ENCODE data around the gene MFSD6. TPM values are rescaled to one million over a fixed set of nuclear protein-coding genes. Genes with fewer than 3 reads are reported as not detected.
"Not testable (repeated sequence)": the region's sequence is repeated elsewhere in the genome, so short reads cannot be mapped to it uniquely, and the experiment has no call there.

The MFSD6 gene
- 19.7 TPM for total RNA-seq
- long read RNA-seq, full-length matches to known transcripts, result 4 of 14 reads
- long read RNA-seq, partial matches to known transcripts, result 2 of 14 reads
- long read RNA-seq, other reads (novel, unspliced or antisense), result 8 of 14 reads

- intact Hi-C loops (cut with DNase I), result loop anchor here (5.0 kb wide), 2 partner anchors 59 to 99 kb away; no protein-coding TSS in a partner anchor
- peak; percentile 85 for ATAC-seq
- peak; percentile 80 for DNase-seq (ENCODE audit: missing footprints)
These were observed at the start of gene MFSD6 for GRCh38 chr2:190407662-190408537. MFSD6 (plus strand) TSS chr2:190408355; CDS start chr2:190436030, 27,675 bp downstream.

- ATAC-seq; DNase-seq (ENCODE audit: missing footprints); intact Hi-C loops (cut with DNase I): not testable (repeated sequence)
These were observed 49.3 kb upstream of the MFSD6 start for GRCh38 chr2:190358655-190359448.

- ATAC-seq (no peak), DNase-seq (ENCODE audit: missing footprints) (no peak)
- intact Hi-C loops (cut with DNase I), result no loop called here
These were observed 47.6 kb upstream of the MFSD6 start for GRCh38 chr2:190360561-190360960.

- DNase-seq (ENCODE audit: missing footprints) (no peak), ATAC-seq (no peak)
These were observed 47.2 kb upstream of the MFSD6 start for GRCh38 chr2:190360965-190361364.

GRCh38 chr2:190361572-190361971 is 46.6 kb upstream of the MFSD6 start:
- DNase-seq (ENCODE audit: missing footprints) (no peak), ATAC-seq (no peak)
- intact Hi-C loops (cut with DNase I), result no loop called here

More at GRCh38 chr2:190360965-190361364, 47.2 kb upstream of the MFSD6 start:
- intact Hi-C loops (cut with DNase I), result no loop called here

- no peak for ATAC-seq
- no peak for DNase-seq (ENCODE audit: missing footprints)
- intact Hi-C loops (cut with DNase I), result no loop called here
These were observed 45.3 kb upstream of the MFSD6 start for GRCh38 chr2:190362894-190363293.

- no peak for DNase-seq (ENCODE audit: missing footprints)
- intact Hi-C loops (cut with DNase I), result no loop called here
- no peak for ATAC-seq
These were observed 42.5 kb upstream of the MFSD6 start for GRCh38 chr2:190365499-190366204.

- ATAC-seq (no peak), DNase-seq (ENCODE audit: missing footprints) (no peak)
- intact Hi-C loops (cut with DNase I), result no loop called here
These were observed 41.9 kb upstream of the MFSD6 start for GRCh38 chr2:190366248-190366753.

- intact Hi-C loops (cut with DNase I), result no loop called here
- ATAC-seq (no peak), DNase-seq (ENCODE audit: missing footprints) (no peak)
These were observed 41.1 kb upstream of the MFSD6 start for GRCh38 chr2:190367091-190367490.

- DNase-seq (ENCODE audit: missing footprints) (no peak), ATAC-seq (no peak)
- intact Hi-C loops (cut with DNase I), result loop anchor here (5.0 kb wide), 2 partner anchors 42 to 282 kb away; no protein-coding TSS in a partner anchor
These were observed 38.5 kb upstream of the MFSD6 start for GRCh38 chr2:190369635-190370034.

- ATAC-seq, result no peak
- intact Hi-C loops (cut with DNase I), result no loop called here
- no peak for DNase-seq (ENCODE audit: missing footprints)
These were observed 32.1 kb upstream of the MFSD6 start for GRCh38 chr2:190376083-190376482.

- intact Hi-C loops (cut with DNase I), result no loop called here
- ATAC-seq (no peak), DNase-seq (ENCODE audit: missing footprints) (no peak)
These were observed 31.4 kb upstream of the MFSD6 start for GRCh38 chr2:190376591-190377245.

GRCh38 chr2:190378880-190379237 is 29.3 kb upstream of the MFSD6 start:
- ATAC-seq (no peak), DNase-seq (ENCODE audit: missing footprints) (no peak)
- intact Hi-C loops (cut with DNase I), result no loop called here

GRCh38 chr2:190379249-190379964 is 28.7 kb upstream of the MFSD6 start:
- ATAC-seq (no peak), DNase-seq (ENCODE audit: missing footprints) (no peak)

GRCh38 chr2:190380962-190381412 is 27.2 kb upstream of the MFSD6 start:
- intact Hi-C loops (cut with DNase I), result no loop called here
- DNase-seq (ENCODE audit: missing footprints) (no peak), ATAC-seq (no peak)

More at GRCh38 chr2:190379249-190379964, 28.7 kb upstream of the MFSD6 start:
- intact Hi-C loops (cut with DNase I), result no loop called here

GRCh38 chr2:190382851-190383250 is 25.3 kb upstream of the MFSD6 start:
- no peak for DNase-seq (ENCODE audit: missing footprints)
- ATAC-seq, result no peak
- intact Hi-C loops (cut with DNase I), result loop anchor here (2.0 kb wide), 1 partner anchor 128 kb away; no protein-coding TSS in a partner anchor

- no peak for DNase-seq (ENCODE audit: missing footprints)
- ATAC-seq, result no peak
- intact Hi-C loops (cut with DNase I), result no loop called here
These were observed 20.7 kb upstream of the MFSD6 start for GRCh38 chr2:190387422-190387821.
